ENCODE measurements around the gene ZMYM2.

- TF ChIP-seq POLR2A (IDR thresholded peaks at IDR 0.05): no peak
- TF ChIP-seq CTCF (IDR thresholded peaks at IDR 0.05): no peak
- TF ChIP-seq EP300 (IDR thresholded peaks at IDR 0.05): no peak
- no peak for TF ChIP-seq POLR2AphosphoS5 (IDR thresholded peaks at IDR 0.05)
Measured at GRCh38 chr13:20002787-20003186, 44.3 kb downstream of the ZMYM2 start.
